Hepatocyte (in vitro differentiated cells): ENCODE measurements around the gene EFL1. TPM values are rescaled to one million over a fixed set of nuclear protein-coding genes. Genes with fewer than 3 reads are reported as not detected.

Source experiments
- DNase-seq: peaks from one replicate; pipeline ENCODE4 v3.0.0-alpha.2; 2016; ENCODE audit warnings: low spot score
- H2AFZ ChIP-seq: fragments of 200-600 bp; sonication (generic); 2 replicates; pipeline ENCODE4 v1.6.0; 2016; ENCODE audit warnings: antibody characterized with exemption, mild to moderate bottlenecking
- H3K27ac ChIP-seq: fragments of 200-600 bp; sonication (generic); 2 replicates; pipeline ENCODE4 v1.5.1; 2016; ENCODE audit warnings: mild to moderate bottlenecking
- H3K27me3 ChIP-seq: fragments of 200-600 bp; sonication (generic); 2 replicates; pipeline ENCODE4 v1.6.1; 2016
- H3K36me3 ChIP-seq: fragments of 200-600 bp; sonication (generic); replicated peaks from 2 replicates; pipeline ENCODE4 v1.5.1; 2016; ENCODE audit warnings: low read depth; ENCODE audit not compliant: insufficient read depth
- H3K4me1 ChIP-seq: fragments of 200-600 bp; sonication (generic); 2 replicates; pipeline ENCODE4 v1.5.1; 2016; ENCODE audit warnings: mild to moderate bottlenecking, moderate library complexity; ENCODE audit not compliant: insufficient read depth
- H3K4me2 ChIP-seq: fragments of 200-600 bp; sonication (generic); 2 replicates; pipeline ENCODE4 v1.6.0; 2016
- H3K4me3 ChIP-seq: fragments of 200-600 bp; sonication (generic); 2 replicates; pipeline ENCODE4 v1.5.1; 2016; ENCODE audit warnings: mild to moderate bottlenecking
- H3K79me2 ChIP-seq: fragments of 200-600 bp; sonication (generic); 2 replicates; pipeline ENCODE4 v1.6.0; 2017; ENCODE audit warnings: mild to moderate bottlenecking
- H3K9me2 ChIP-seq: fragments of 200-600 bp; sonication (generic); replicated peaks from 2 replicates; pipeline ENCODE4 v1.6.0; 2017; ENCODE audit warnings: mild to moderate bottlenecking; ENCODE audit not compliant: insufficient read depth
- H3K9me3 ChIP-seq: fragments of 200-600 bp; sonication (generic); 2 replicates; pipeline ENCODE4 v1.5.1; 2016; ENCODE audit warnings: low read depth, mild to moderate bottlenecking
- H4K20me1 ChIP-seq: fragments of 200-600 bp; sonication (generic); 2 replicates; pipeline ENCODE4 v1.6.0; 2016; ENCODE audit warnings: mild to moderate bottlenecking; ENCODE audit not compliant: insufficient read depth, poor library complexity, severe bottlenecking
- EZH2 ChIP-seq: fragments of 200-600 bp; sonication (generic); IDR thresholded peaks from 2 replicates; pipeline ENCODE4 v1.6.1; 2016; ENCODE audit warnings: antibody characterized with exemption, mild to moderate bottlenecking, borderline replicate concordance
- EZH2phosphoT487 ChIP-seq: fragments of 200-600 bp; sonication (generic); IDR thresholded peaks from one replicate; pipeline ENCODE4 v1.6.1; 2018; ENCODE audit warnings: antibody characterized with exemption, mild to moderate bottlenecking, low read depth, moderate library complexity; ENCODE audit not compliant: unreplicated experiment, severe bottlenecking
- WGBS: methylation state at CpG from one replicate; pipeline ENCODE4 v1.1.6; 2016; ENCODE audit warnings: low lambda C conversion rate; ENCODE audit errors: missing lambda C conversion rate; 5-methylcytosine and 5-hydroxymethylcytosine counted together
- polyA plus RNA-seq: library from polyadenylated mRNA; unstranded; fragments of >200 nt; fragmentation: Nextera tagmentation; extraction: Ambion mirVana; gene quantifications from 2 replicates; pipeline ENCODE4 v1.2.1, GENCODE V29; 2016
- total RNA-seq: library from RNA; depleted of rRNA; stranded (reverse); fragments of >200 nt; gene quantifications from 2 replicates; pipeline ENCODE4 v1.2.3, GENCODE V29; 2014
- TF ChIP-seq, protein P1 (sequence below): fragments of 200-600 bp; sonication (generic); IDR thresholded peaks from 2 replicates; pipeline ENCODE4 v1.5.1; 2016; ENCODE audit warnings: antibody characterized with exemption, mild to moderate bottlenecking; ENCODE audit not compliant: poor library complexity

EFL1 gene
- total and polyA plus RNA-seq, 2 experiments from 2014 or later = 11.6 to 19.0 TPM

DNA sequence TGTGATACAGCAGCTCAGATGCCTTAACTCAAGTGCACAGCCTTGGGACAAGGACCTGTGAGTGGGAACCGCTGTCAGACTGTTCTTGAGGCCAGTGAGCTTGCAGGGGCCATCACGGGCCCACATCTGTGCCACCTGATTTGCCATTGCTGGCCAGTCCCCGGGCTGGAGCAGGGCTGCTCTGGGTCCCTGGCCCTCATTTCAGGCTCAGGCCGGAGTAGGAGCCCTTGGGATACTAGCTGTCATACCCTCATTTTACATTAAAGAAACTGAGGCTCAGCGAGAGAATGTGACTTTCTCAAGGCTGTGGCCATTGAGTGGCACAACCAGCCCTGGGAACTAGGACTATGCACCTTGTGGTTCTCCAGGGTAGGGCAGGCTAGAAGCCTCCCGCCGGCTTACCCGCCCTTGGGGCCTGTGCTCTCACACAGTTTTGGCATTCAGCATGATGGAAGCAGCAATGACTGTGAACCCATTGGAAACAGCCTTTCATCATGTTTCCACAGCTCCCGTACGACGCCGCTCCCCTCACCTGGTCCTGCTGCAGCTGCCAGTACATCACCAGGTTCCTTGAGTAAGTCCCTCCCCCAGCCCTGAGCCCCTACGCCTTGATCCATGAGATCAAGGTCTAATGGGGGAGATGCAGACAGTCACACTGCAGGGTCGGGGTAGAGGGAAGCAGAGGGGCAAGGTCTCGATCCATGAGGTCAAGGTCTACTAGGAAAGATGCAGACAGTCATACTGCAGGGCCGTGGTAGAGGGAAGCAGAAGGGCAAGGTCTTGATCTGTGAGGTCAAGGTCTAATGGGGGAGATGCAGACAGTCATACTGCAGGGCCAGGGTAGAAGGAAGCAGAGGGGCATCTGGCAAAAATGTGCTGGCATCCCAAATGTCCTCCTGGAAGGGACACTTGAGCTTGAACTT, 44.5 kb upstream of the EFL1 start:
- Histone ChIP-seq H3K79me2 (no peaks in the 10 kb centered on the region), H3K4me2 (no peak overlapping the region), H4K20me1 (no peaks in the 10 kb centered on the region), H3K9me2 (no peaks in the 10 kb centered on the region), H3K4me1 (no peaks in the 10 kb centered on the region), H3K27me3 (no peaks in the 10 kb centered on the region), H3K4me3 (no peak overlapping the region), H3K9me3 (no peaks in the 10 kb centered on the region), H3K27ac (no peak overlapping the region), H3K36me3 (no peaks in the 10 kb centered on the region), H2AFZ (no peak overlapping the region)
- TF ChIP-seq EZH2 (no peak), EZH2phosphoT487 (no peak)
- TF ChIP-seq, protein P1, sequence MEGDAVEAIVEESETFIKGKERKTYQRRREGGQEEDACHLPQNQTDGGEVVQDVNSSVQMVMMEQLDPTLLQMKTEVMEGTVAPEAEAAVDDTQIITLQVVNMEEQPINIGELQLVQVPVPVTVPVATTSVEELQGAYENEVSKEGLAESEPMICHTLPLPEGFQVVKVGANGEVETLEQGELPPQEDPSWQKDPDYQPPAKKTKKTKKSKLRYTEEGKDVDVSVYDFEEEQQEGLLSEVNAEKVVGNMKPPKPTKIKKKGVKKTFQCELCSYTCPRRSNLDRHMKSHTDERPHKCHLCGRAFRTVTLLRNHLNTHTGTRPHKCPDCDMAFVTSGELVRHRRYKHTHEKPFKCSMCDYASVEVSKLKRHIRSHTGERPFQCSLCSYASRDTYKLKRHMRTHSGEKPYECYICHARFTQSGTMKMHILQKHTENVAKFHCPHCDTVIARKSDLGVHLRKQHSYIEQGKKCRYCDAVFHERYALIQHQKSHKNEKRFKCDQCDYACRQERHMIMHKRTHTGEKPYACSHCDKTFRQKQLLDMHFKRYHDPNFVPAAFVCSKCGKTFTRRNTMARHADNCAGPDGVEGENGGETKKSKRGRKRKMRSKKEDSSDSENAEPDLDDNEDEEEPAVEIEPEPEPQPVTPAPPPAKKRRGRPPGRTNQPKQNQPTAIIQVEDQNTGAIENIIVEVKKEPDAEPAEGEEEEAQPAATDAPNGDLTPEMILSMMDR = no peak
- DNase-seq = no peak
- WGBS = 92% methylated on average over 16 of the region's 16 CpGs

DNA sequence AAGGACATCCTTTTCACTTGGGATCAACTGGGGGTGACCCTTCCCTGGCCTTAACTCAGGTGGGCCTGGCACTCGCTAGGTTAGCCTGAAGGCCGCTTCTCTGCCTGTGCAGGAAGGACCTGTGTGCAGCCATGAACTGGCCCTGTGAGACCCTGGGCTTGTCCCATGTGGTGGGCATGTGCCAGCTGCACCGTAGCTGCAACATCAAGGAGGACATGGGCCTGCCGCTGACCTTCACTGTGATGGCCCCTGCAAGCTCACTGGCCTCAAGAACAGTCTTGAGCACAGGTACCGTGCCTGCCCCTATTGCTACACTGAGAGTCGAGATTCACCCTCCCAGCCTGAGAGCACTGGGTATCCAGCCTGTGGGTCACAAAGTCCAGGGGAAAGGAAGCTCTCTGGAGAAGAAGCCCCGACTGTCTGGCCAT, 43.1 kb upstream of the EFL1 start:
- Histone ChIP-seq H4K20me1 (no peaks in the 10 kb centered on the region), H3K4me1 (no peaks in the 10 kb centered on the region), H3K4me3 (no peak overlapping the region), H3K27me3 (no peaks in the 10 kb centered on the region), H3K27ac (no peak overlapping the region), H3K79me2 (no peaks in the 10 kb centered on the region), H3K4me2 (no peak overlapping the region), H3K36me3 (no peaks in the 10 kb centered on the region), H2AFZ (no peak overlapping the region), H3K9me3 (no peaks in the 10 kb centered on the region), H3K9me2 (no peaks in the 10 kb centered on the region)
- WGBS = 82% methylated on average over 7 of the region's 7 CpGs
- no peak for TF ChIP-seq EZH2
- TF ChIP-seq EZH2phosphoT487 = no peak
- TF ChIP-seq, protein P1 = no peak
- DNase-seq = no peak

DNA sequence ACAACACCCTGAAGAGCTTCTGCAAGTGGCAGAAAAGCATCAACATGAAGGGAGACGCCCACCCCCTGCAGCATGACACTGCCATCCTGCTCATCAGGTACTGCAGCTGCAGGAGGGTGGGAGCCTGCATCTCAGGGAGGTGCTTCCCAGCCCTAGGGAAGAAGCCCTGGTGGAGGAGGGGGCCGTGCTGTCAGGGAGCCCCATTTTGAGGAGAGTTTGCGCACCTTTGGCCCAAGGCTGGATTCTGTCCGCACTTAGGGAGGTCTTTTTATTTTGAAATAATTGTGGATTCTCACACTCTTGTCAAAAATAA, 42.2 kb upstream of the EFL1 start:
- Histone ChIP-seq H3K4me2 (no peak overlapping the region), H3K27me3 (no peaks in the 10 kb centered on the region), H3K27ac (no peak overlapping the region), H3K79me2 (no peaks in the 10 kb centered on the region), H3K9me2 (no peaks in the 10 kb centered on the region), H2AFZ (no peak overlapping the region), H3K9me3 (no peaks in the 10 kb centered on the region), H4K20me1 (no peaks in the 10 kb centered on the region), H3K4me1 (no peaks in the 10 kb centered on the region), H3K36me3 (no peaks in the 10 kb centered on the region), H3K4me3 (no peak overlapping the region)
- TF ChIP-seq EZH2phosphoT487 (no peak), EZH2 (no peak)
- TF ChIP-seq, protein P1 = no peak
- WGBS = 92% methylated on average over 4 of the region's 4 CpGs
- DNase-seq = no peak
